Stimulated activated CD4-positive, alpha-beta T cell treated with anti-CD3 and anti-CD28 coated beads, Interleukin-12 subunit alpha, Interleukin-12 subunit beta, amount 100 ng/mL, for 48 hours (primary cell): ENCODE results near the gene GMCL2.
"Not testable (repeated sequence)": the region's sequence is repeated elsewhere in the genome, so short reads cannot be mapped to it uniquely, and the experiment has no call there.

Experiments
- DNase-seq, 3 donors: peaks; one replicate each; pipeline ENCODE4 v3.0.0-alpha.2; 2020; ENCODE audit warnings: low read depth in 2 of 3, low spot score in 1 of 3

Gene GMCL2, protein sequence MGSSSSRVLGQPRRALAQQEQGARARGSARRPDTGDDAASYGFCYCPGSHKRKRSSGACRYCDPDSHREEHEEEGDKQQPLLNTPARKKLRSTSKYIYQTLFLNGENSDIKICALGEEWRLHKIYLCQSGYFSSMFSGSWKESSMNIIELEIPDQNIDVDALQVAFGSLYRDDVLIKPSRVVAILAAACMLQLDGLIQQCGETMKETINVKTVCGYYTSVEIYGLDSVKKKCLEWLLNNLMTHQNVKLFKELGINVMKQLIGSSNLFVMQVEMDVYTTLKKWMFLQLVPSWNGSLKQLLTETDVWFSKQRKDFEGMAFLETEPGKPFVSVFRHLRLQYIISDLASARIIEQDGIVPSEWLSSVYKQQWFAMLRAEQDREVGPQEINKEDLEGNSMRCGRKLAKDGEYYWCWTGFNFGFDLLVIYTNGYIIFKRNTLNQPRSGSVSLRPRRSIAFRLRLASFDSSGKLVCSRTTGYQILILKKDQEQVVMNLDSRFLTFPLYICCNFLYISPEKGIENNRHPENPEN

DNA sequence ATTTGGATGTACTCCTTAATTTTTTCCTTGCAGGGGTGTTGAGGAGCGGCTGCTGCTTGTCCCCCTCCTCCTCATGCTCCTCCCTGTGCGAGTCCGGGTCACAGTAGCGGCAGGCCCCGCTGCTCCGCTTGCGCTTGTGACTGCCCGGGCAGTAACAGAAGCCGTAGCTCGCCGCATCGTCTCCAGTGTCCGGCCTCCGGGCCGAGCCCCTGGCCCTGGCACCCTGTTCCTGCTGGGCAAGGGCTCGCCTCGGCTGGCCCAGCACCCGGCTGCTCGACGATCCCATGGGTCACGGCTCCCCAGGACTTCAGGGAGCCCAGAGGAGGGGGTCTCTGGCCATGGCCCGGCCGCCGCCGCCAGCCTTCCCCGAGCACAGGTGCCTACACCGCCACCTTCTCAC, at the start of gene GMCL2:
TSS of gene GMCL2 (minus strand) at position 358 of the 400 bp plus-strand sequence. CDS start at position 286, 72 bp downstream.
- no peak for DNase-seq

- no peak for DNase-seq
Observed at GRCh38 chr5:178236679-178237078, 49.5 kb upstream of the GMCL2 start.

- DNase-seq, result no peak
Observed at GRCh38 chr5:178236126-178236525, 49.0 kb upstream of the GMCL2 start.

DNA sequence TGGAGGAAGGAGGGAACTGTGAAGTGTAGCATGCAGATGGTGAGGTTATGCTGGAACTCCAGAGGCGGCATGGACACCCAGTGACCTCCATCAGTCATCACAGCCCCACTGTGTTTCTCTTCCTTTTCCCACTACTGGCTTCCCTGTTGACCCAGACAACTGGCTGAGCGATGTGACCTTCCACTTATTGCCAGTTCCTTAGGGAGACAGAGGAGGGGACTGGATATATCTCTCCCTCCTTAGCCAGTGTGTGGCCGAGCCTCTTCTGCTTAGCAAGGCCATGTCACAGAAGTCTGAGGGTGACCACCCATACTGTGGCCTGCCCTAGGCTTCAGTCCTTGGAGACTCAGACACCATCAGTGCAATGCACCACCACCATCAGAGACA, 48.4 kb upstream of the GMCL2 start:
- no peak for DNase-seq

- DNase-seq, result peak; percentile 51 to 75 (median 64)
Observed at GRCh38 chr5:178234750-178235587, 47.8 kb upstream of the GMCL2 start.

- no peak for DNase-seq
Observed at GRCh38 chr5:178234121-178234749, 47.1 kb upstream of the GMCL2 start.

- DNase-seq, result no peak
Observed at GRCh38 chr5:178232920-178233429, 45.8 kb upstream of the GMCL2 start.

- DNase-seq, result peak; percentile 39 to 65 (median 52)
Observed at GRCh38 chr5:178232124-178232919, 45.2 kb upstream of the GMCL2 start, which contains the start of gene PHYKPL. TSS of gene PHYKPL (minus strand) at chr5:178232802. CDS start at chr5:178232550, 252 bp downstream.

DNA sequence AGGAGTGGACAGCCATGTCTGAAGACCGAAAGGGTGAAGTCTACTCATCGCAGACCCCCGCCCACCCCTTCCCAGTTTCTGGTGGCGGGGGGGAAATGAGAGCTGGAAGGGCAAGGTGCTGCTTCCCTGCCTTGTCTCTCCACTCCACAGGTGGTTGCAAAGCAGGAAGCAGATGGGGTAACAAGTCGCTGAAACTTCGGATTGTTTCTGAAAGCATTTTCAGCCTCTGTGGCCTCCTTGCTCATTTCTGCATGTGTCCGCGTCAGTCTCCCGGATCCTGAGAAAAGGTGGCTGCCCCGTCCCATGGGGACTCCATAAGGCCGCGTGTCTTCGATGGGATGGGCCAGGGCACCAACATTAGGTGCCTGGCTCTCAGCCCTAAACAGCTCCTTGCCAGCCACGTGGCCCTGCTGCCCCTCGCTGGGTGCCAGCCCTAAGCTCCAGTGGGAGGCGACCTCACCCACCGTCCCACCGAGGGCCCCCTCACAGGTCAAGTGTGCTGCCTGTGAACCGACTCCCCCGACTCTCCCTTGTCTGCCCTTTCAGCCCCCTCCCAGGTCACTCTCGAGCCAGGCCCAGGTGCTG, 44.5 kb upstream of the GMCL2 start:
- no peak for DNase-seq

DNA sequence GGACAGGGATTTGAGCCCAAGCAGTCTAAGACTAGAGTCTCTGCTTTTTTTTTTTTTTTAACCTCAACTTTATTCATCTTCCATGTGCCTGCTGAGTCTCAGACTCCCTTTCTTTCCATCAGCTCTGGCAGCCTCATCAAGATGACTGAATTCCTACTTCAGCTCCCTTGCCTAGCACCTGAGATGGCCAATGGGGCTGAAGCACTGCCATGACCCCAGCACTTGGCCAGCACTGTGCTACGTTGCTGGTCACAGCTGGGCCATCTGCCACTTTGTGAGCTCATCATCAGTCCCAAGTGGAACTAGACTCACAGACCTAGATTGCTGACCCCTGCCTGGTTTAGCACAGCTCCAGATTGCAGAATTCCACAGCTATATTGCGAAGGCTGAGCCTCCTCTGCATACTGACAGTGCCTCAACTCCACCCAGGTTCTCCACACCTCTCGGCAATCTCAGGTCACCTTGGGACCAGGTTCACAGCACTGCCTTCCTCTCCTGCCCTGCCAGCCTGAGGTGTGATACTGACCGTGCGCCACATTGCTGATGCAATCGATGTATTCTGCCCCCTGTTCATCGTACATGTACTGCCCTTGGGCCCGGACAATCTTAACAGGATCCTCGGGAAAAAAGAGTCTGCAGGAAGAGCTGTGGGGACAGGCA, 43.8 kb upstream of the GMCL2 start:
- no peak for DNase-seq

- DNase-seq, result no peak
Observed at GRCh38 chr5:178229861-178230260, 42.7 kb upstream of the GMCL2 start.

DNA sequence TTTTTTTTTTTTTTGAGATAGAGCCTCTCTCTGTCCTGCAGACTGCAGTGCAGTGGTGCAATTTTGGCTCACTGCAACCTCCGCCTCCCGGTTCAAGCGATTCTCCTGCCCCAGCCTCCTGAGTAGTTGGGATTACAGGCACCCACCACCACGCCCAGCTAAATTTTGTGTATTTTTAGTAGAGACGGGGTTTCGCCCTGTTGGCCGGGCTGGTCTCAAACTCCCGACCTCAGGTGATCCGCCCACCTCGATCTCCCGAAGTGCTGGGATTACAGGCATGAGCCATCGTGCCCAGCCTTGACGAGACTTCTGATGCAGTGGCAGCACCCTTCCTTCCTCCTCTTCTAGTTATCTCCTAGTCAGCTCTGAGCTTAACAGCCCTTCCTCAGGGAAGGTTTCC, 41.9 kb upstream of the GMCL2 start:
- not testable (repeated sequence) for DNase-seq

GRCh38 chr5:178228609-178229008, 41.4 kb upstream of the GMCL2 start:
- no peak for DNase-seq

- no peak for DNase-seq
Observed at GRCh38 chr5:178227929-178228328, 40.8 kb upstream of the GMCL2 start.

- DNase-seq, result no peak
Observed at GRCh38 chr5:178227138-178227659, 40.0 kb upstream of the GMCL2 start.

DNA sequence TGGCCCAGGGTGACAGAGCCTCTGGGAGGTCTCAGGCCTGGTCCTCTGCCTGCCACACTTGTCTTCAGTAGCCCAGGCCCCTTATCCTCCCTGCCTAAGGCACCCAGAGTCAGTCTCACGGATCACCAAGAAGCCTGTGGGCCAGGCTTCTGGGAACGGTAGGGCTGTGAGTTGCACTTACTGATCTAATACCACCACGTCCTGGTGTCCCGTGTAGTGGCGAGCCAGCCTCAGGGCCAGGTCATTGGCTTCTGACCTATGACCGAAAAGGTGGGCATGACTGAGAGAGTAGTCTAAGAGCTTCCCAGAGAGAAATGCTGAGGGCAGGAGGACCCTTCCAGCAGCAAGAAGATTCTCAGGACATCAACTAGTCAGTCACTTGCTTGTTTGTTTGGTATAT, 38.0 kb upstream of the GMCL2 start:
- DNase-seq, result no peak

- DNase-seq, result no peak
Observed at GRCh38 chr5:178224403-178224802, 37.2 kb upstream of the GMCL2 start.

DNA sequence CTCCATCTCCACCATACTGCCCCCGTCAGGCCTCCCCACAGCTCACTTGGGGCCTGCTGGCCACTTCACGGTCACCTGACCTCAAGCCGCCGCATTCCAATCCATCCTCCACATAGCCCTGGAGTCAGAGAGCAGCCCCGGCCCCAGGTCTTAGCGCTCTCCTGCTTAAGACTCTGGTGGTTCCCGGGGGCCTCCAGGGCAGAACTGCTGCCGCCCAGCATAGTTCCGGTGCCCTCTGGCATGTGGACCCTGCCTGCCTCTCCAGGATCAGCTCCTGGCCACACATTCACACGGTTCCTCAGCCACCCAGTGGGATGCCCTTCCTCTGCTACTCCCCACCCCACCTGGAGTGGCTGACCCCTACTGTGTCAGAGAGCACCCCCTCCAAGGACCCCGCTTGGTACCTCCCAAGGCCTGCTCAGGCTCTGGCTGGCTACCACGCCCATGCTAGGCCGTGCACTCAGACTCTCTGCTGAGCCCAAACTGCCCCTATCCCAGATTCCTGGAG, 36.7 kb upstream of the GMCL2 start:
- no peak for DNase-seq

DNA sequence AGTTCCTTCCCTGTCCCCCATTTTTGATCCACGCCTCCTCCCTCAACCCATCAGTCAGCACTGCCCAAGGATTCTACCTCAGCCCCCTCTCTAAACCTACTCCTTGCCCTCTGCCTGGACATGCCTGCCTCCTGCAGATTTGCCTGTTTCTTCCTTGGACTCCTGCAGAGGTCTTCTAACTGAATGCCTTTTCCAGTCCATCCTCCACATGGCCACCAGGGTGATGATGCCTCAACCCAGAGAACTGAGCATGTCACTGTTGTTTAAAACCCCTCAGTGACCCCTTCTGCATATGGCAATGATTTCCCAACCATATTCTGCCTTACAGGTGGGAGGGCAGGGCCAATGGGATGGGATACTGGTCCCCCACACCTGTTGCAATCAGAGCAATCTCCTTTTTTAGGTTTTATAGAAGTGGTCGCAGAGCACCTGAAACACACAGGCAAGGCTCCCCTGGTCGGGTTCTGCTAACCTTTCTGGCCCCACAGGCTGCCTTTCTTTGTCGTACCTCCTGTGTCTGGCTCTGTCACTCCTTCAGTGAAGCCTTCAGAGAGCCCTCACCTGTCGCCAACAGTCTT, 36.1 kb upstream of the GMCL2 start:
- DNase-seq, result no peak
